Vagina (tissue), 2 donors: ENCODE data around the gene MYRIP. TPM values are rescaled to one million over a fixed set of nuclear protein-coding genes. Genes with fewer than 3 reads are reported as not detected.

Experiments used
- DNase-seq, 2 donors: peaks; one replicate each; pipeline ENCODE4 v3.0.0-alpha.2; 2017; ENCODE audit errors: extremely low spot score in 2 of 2
- H3K27ac ChIP-seq: fragments of 200-600 bp; sonication (generic); one replicate; pipeline ENCODE4 v1.5.1; 2019
- H3K27me3 ChIP-seq: fragments of 200-600 bp; sonication (generic); one replicate; pipeline ENCODE4 v1.5.1; 2019
- H3K36me3 ChIP-seq, 2 donors: fragments of 200-600 bp; sonication (generic); one replicate each; pipeline ENCODE4 v1.5.1; 2017 to 2019
- H3K4me1 ChIP-seq: fragments of 200-600 bp; sonication (generic); one replicate; pipeline ENCODE4 v1.5.1; 2019
- H3K4me3 ChIP-seq, 2 donors: fragments of 200-600 bp; sonication (generic); 1 replicate in 1 of 2; 2 replicates in 1 of 2; pipeline ENCODE4 v1.5.1; 2016 to 2019
- H3K9me3 ChIP-seq: fragments of 200-600 bp; sonication (generic); one replicate; pipeline ENCODE4 v1.5.1; 2019
- CTCF ChIP-seq, 3 experiments: fragments of 450-650 bp in 2 of 3; fragments of 200-600 bp in 1 of 3; sonication (generic) in 1 of 3; IDR thresholded peaks; one replicate each; pipeline ENCODE4 v1.5.1; 2017 to 2019; ENCODE audit warnings: antibody characterized with exemption in 3 of 3, mild to moderate bottlenecking in 2 of 3, moderate library complexity in 2 of 3
- POLR2A ChIP-seq, 2 donors: fragments of 450-650 bp; IDR thresholded peaks; one replicate each; pipeline ENCODE4 v1.6.1; 2017; ENCODE audit warnings: antibody characterized with exemption in 2 of 2, mild to moderate bottlenecking in 2 of 2, moderate library complexity in 2 of 2
- POLR2AphosphoS5 ChIP-seq, 2 donors: sonication (generic); formaldehyde crosslinking; IDR thresholded peaks; one replicate each; pipeline ENCODE4 v1.9.0; 2017; ENCODE audit warnings: antibody characterized with exemption in 2 of 2, mild to moderate bottlenecking in 2 of 2, low read depth in 1 of 2; ENCODE audit not compliant: insufficient read depth in 1 of 2
- intact Hi-C: fragments of 100-400 bp; cut with DNase I; formaldehyde crosslinking; loops from one replicate; pipeline ENCODE4 v1.15.1; 2023
- total RNA-seq: library from RNA; depleted of rRNA; stranded (reverse); fragments of >200 nt; gene quantifications from one replicate; pipeline ENCODE4 v1.2.3, GENCODE V29; 2016

Gene MYRIP
- total RNA-seq, 1 donor from 2014 or later: 7.4 TPM

- peak in 1 of 2 donors; percentile 67 for DNase-seq
- no peak overlapping the region for H3K27ac ChIP-seq
- intact Hi-C loops: no loop called here
- no peaks in the 10 kb centered on the region for H3K27me3 ChIP-seq
- H3K9me3 ChIP-seq: no peaks in the 10 kb centered on the region
- no peaks in the 10 kb centered on the region for H3K4me1 ChIP-seq
- no peak for TF ChIP-seq POLR2AphosphoS5 (IDR thresholded peaks at IDR 0.05; ENCODE audit: insufficient read depth in 1 of 2, low read depth in 1 of 2)
- TF ChIP-seq POLR2A (IDR thresholded peaks at IDR 0.05): no peak
- TF ChIP-seq CTCF (IDR thresholded peaks at IDR 0.05): no peak
- no peaks in the 10 kb centered on the region for H3K36me3 ChIP-seq
- H3K4me3 ChIP-seq: no peak overlapping the region
Observed at GRCh38 chr3:40173227-40173721, 363.9 kb downstream of the MYRIP start.

GRCh38 chr3:40178012-40178594, 368.7 kb downstream of the MYRIP start:
- peak in 1 of 2 donors; percentile 67 for DNase-seq
- Histone ChIP-seq H3K36me3 (no peaks in the 10 kb centered on the region), H3K9me3 (no peaks in the 10 kb centered on the region), H3K4me3 (no peak overlapping the region), H3K4me1 (no peaks in the 10 kb centered on the region), H3K27me3 (no peaks in the 10 kb centered on the region), H3K27ac (no peak overlapping the region)
- TF ChIP-seq POLR2A (IDR thresholded peaks at IDR 0.05) (no peak), POLR2AphosphoS5 (IDR thresholded peaks at IDR 0.05; ENCODE audit: insufficient read depth in 1 of 2, low read depth in 1 of 2) (no peak), CTCF (IDR thresholded peaks at IDR 0.05) (no peak)
- intact Hi-C loops: loop anchor here (5.0 kb wide), 1 partner anchor 471 kb away; no protein-coding TSS in a partner anchor

GRCh38 chr3:40179016-40179415, 369.6 kb downstream of the MYRIP start:
- intact Hi-C loops: loop anchor here (5.0 kb wide), 1 partner anchor 472 kb away; no protein-coding TSS in a partner anchor
- H3K4me1 ChIP-seq: no peaks in the 10 kb centered on the region
- H3K36me3 ChIP-seq: no peaks in the 10 kb centered on the region
- H3K4me3 ChIP-seq: no peak overlapping the region
- TF ChIP-seq POLR2A (IDR thresholded peaks at IDR 0.05): no peak
- peak; percentile 31 to 73 (median 44) for TF ChIP-seq CTCF (IDR thresholded peaks at IDR 0.05)
- TF ChIP-seq POLR2AphosphoS5 (IDR thresholded peaks at IDR 0.05; ENCODE audit: insufficient read depth in 1 of 2, low read depth in 1 of 2): no peak
- no peaks in the 10 kb centered on the region for H3K9me3 ChIP-seq
- peak in 1 of 2 donors; percentile 80 for DNase-seq
- H3K27me3 ChIP-seq: no peaks in the 10 kb centered on the region
- no peak overlapping the region for H3K27ac ChIP-seq

GRCh38 chr3:40181182-40181581, 371.8 kb downstream of the MYRIP start:
- no peak for DNase-seq
- no peaks in the 10 kb centered on the region for H3K27me3 ChIP-seq
- no peak overlapping the region for H3K27ac ChIP-seq
- no peaks in the 10 kb centered on the region for H3K9me3 ChIP-seq
- H3K4me1 ChIP-seq: no peaks in the 10 kb centered on the region
- H3K4me3 ChIP-seq: no peak overlapping the region
- TF ChIP-seq POLR2AphosphoS5 (IDR thresholded peaks at IDR 0.05; ENCODE audit: insufficient read depth in 1 of 2, low read depth in 1 of 2) (no peak), CTCF (IDR thresholded peaks at IDR 0.05) (no peak)
- intact Hi-C loops: no loop called here
- no peaks in the 10 kb centered on the region for H3K36me3 ChIP-seq

GRCh38 chr3:40185029-40185695, 375.8 kb downstream of the MYRIP start:
- Histone ChIP-seq H3K27ac (no peak overlapping the region), H3K36me3 (no peaks in the 10 kb centered on the region), H3K9me3 (no peaks in the 10 kb centered on the region), H3K4me1 (no peaks in the 10 kb centered on the region), H3K27me3 (no peaks in the 10 kb centered on the region), H3K4me3 (no peak overlapping the region)
- no peak for TF ChIP-seq POLR2AphosphoS5 (IDR thresholded peaks at IDR 0.05; ENCODE audit: insufficient read depth in 1 of 2, low read depth in 1 of 2)
- TF ChIP-seq POLR2A (IDR thresholded peaks at IDR 0.05): no peak
- TF ChIP-seq CTCF (IDR thresholded peaks at IDR 0.05): no peak
- no peak for DNase-seq
- intact Hi-C loops: loop anchor here (5.0 kb wide), 1 partner anchor 137 kb away; no protein-coding TSS in a partner anchor
